H1 (cell line): Measurements from ENCODE around the gene PRTG. TPM values are rescaled to one million over a fixed set of nuclear protein-coding genes. Genes with fewer than 3 reads are reported as not detected.
A peak's percentile ranks its signal among the peaks of the same experiment; 100 is the strongest.

Experiments
- CTCF ChIA-PET: fragments of 300-600 bp; sonication (Branson Sonifier 250); formaldehyde crosslinking; loops from one replicate; lab custom pipeline; 2021; ENCODE audit not compliant: partially characterized antibody; lab: Charles Lee
- POLR2A ChIA-PET: fragments of 300-600 bp; sonication (Branson Sonifier 250); formaldehyde crosslinking; loops from one replicate; lab custom pipeline; 2021; ENCODE audit warnings: inconsistent platforms; ENCODE audit not compliant: partially characterized antibody; lab: Charles Lee
- DNase-seq, 2 experiments: peaks; one replicate each; pipeline versions ENCODE4 v3.0.0 to v3.0.0-alpha.2; 2010 to 2022; ENCODE audit warnings: low spot score in 2 of 2, low read depth in 1 of 2, mixed read lengths in 1 of 2
- FAIRE-seq: peaks from 2 replicates; lab custom pipeline; 2011; peaks lifted over from hg19 to GRCh38; lab: Jason Lieb, UNC
- H2AFZ ChIP-seq: 2 replicates; pipeline ENCODE4 v1.8.1; 2012; ENCODE audit warnings: low read length, inconsistent platforms
- H2AK5ac ChIP-seq: 2 replicates; pipeline ENCODE4 v1.6.1; 2013; ENCODE audit warnings: low read depth, low read length
- H2BK120ac ChIP-seq: replicated peaks from 2 replicates; pipeline ENCODE3; 2013; ENCODE audit warnings: low read depth, low read length, inconsistent platforms
- H2BK12ac ChIP-seq: 2 replicates; pipeline ENCODE4 v1.6.1; 2013; ENCODE audit warnings: low read depth, low read length
- H2BK15ac ChIP-seq: 2 replicates; pipeline ENCODE4 v1.6.1; 2013; ENCODE audit warnings: low read length
- H2BK20ac ChIP-seq: 2 replicates; pipeline ENCODE4 v1.6.1; 2013; ENCODE audit warnings: low read length
- H2BK5ac ChIP-seq: 2 replicates; pipeline ENCODE4 v1.6.1; 2013; ENCODE audit warnings: low read depth, low read length
- H3K14ac ChIP-seq: 2 replicates; pipeline ENCODE4 v1.6.1; 2013; ENCODE audit warnings: inconsistent platforms; ENCODE audit not compliant: insufficient read length
- H3K18ac ChIP-seq: 2 replicates; pipeline ENCODE4 v1.6.1; 2013; ENCODE audit warnings: low read length; ENCODE audit errors: extremely low read depth
- H3K23ac ChIP-seq: 2 replicates; pipeline ENCODE4 v1.6.1; 2013; ENCODE audit warnings: inconsistent platforms; ENCODE audit not compliant: insufficient read length
- H3K23me2 ChIP-seq: 2 replicates; pipeline ENCODE4 v1.6.1; 2013; ENCODE audit warnings: low read depth, low read length
- H3K27ac ChIP-seq: 2 replicates; pipeline ENCODE4 v1.6.1; 2011; ENCODE audit warnings: low read depth, low read length, inconsistent platforms
- H3K27me3 ChIP-seq, 4 experiments: replicated peaks in 1 of 4; 1 replicate in 1 of 4; 2 replicates in 3 of 4; pipeline versions ENCODE4 v1.6.1 to v1.8.1; 2011 to 2013; ENCODE audit warnings: low read length in 3 of 4, mild to moderate bottlenecking in 3 of 4, inconsistent platforms in 2 of 4, mixed read lengths in 2 of 4, moderate library complexity in 1 of 4; ENCODE audit not compliant: control insufficient read depth in 3 of 4, insufficient read depth in 3 of 4; ENCODE audit errors: extremely low read depth in 1 of 4
- H3K36me3 ChIP-seq, 4 experiments: 2 replicates each; pipeline versions ENCODE4 v1.6.1 to v1.8.1; 2011 to 2013; ENCODE audit warnings: mild to moderate bottlenecking in 4 of 4, low read length in 3 of 4, moderate library complexity in 2 of 4, control low read depth in 1 of 4, inconsistent platforms in 1 of 4; ENCODE audit not compliant: insufficient read depth in 4 of 4, control insufficient read depth in 2 of 4
- H3K4ac ChIP-seq: replicated peaks from 2 replicates; pipeline ENCODE3; 2013; ENCODE audit warnings: low read length, low read depth, mixed read lengths, inconsistent platforms; ENCODE audit not compliant: insufficient read length
- H3K4me1 ChIP-seq, 4 experiments: replicated peaks in 1 of 4; 1 replicate in 1 of 4; 2 replicates in 3 of 4; pipeline versions ENCODE4 v1.6.1 to v1.8.1; 2011 to 2013; ENCODE audit warnings: low read length in 3 of 4, inconsistent platforms in 2 of 4, mixed read lengths in 1 of 4; ENCODE audit not compliant: insufficient read depth in 4 of 4, control insufficient read depth in 3 of 4
- H3K4me2 ChIP-seq, 2 experiments: 2 replicates each; pipeline versions ENCODE4 v1.6.1 to v1.8.1; 2011 to 2013; ENCODE audit warnings: low read depth in 2 of 2, low read length in 2 of 2, control low read depth in 1 of 2, inconsistent platforms in 1 of 2, mild to moderate bottlenecking in 1 of 2; ENCODE audit not compliant: insufficient read depth in 1 of 2
- H3K4me3 ChIP-seq, 4 experiments: fragments of 200-600, 300-600 bp in 1 of 4; sonication (generic), shearing (Covaris generic), sonication (Bioruptor Twin) in 1 of 4; 2 replicates each; pipeline versions ENCODE4 v1.5.1 to v1.8.1; 2011 to 2016; ENCODE audit warnings: low read length in 4 of 4, low read depth in 3 of 4, control low read depth in 2 of 4, inconsistent platforms in 2 of 4, mild to moderate bottlenecking in 2 of 4, mixed read lengths in 1 of 4, moderate library complexity in 1 of 4; ENCODE audit not compliant: insufficient read depth in 2 of 4; ENCODE audit errors: extremely low read depth in 1 of 4
- H3K56ac ChIP-seq: replicated peaks from 2 replicates; pipeline ENCODE3; 2013; ENCODE audit warnings: low read depth, mild to moderate bottlenecking, mixed read lengths, low read length, inconsistent platforms; ENCODE audit not compliant: insufficient read length
- H3K79me1 ChIP-seq: 2 replicates; pipeline ENCODE4 v1.6.1; 2013; ENCODE audit warnings: low read depth, low read length, control low read depth
- H3K79me2 ChIP-seq, 2 experiments: 2 replicates each; pipeline versions ENCODE4 v1.6.1 to v1.8.1; 2012 to 2013; ENCODE audit warnings: low read length in 2 of 2, mild to moderate bottlenecking in 2 of 2, inconsistent platforms in 1 of 2; ENCODE audit not compliant: insufficient read depth in 2 of 2, control insufficient read depth in 1 of 2
- H3K9ac ChIP-seq, 4 experiments: replicated peaks in 1 of 4; 1 replicate in 1 of 4; 2 replicates in 3 of 4; pipeline versions ENCODE4 v1.6.1 to v1.8.1; 2011 to 2013; ENCODE audit warnings: low read depth in 3 of 4, low read length in 3 of 4, control low read depth in 2 of 4, mild to moderate bottlenecking in 2 of 4, moderate library complexity in 2 of 4, inconsistent platforms in 1 of 4; ENCODE audit errors: extremely low read depth in 1 of 4
- H3K9me3 ChIP-seq, 2 experiments: 2 replicates each; pipeline versions ENCODE4 v1.6.1 to v1.8.1; 2012 to 2013; ENCODE audit warnings: mild to moderate bottlenecking in 2 of 2, moderate library complexity in 2 of 2, control low read depth in 1 of 2, inconsistent platforms in 1 of 2, low read depth in 1 of 2, low read length in 1 of 2, mixed read lengths in 1 of 2; ENCODE audit not compliant: insufficient read depth in 2 of 2
- H4K20me1 ChIP-seq, 2 experiments: replicated peaks in 1 of 2; 2 replicates each; pipeline versions ENCODE3 to v1.8.1; 2011 to 2013; ENCODE audit warnings: inconsistent platforms in 2 of 2, low read length in 2 of 2, mild to moderate bottlenecking in 1 of 2; ENCODE audit not compliant: insufficient read depth in 2 of 2, control insufficient read depth in 1 of 2
- H4K5ac ChIP-seq: 2 replicates; pipeline ENCODE4 v1.6.1; 2013; ENCODE audit warnings: low read length, low read depth, mixed read lengths, inconsistent platforms; ENCODE audit not compliant: insufficient read length
- H4K8ac ChIP-seq: 2 replicates; pipeline ENCODE4 v1.8.0; 2013; ENCODE audit warnings: mild to moderate bottlenecking, moderate library complexity, low read length, inconsistent platforms; ENCODE audit not compliant: insufficient read depth; ENCODE audit errors: extremely low read depth
- H4K91ac ChIP-seq: replicated peaks from 2 replicates; pipeline ENCODE3; 2013; ENCODE audit warnings: low read length, mixed read lengths, inconsistent platforms; ENCODE audit not compliant: insufficient read length
- HDAC2 ChIP-seq, 2 experiments: fragments of 300-600 bp in 1 of 2; sonication (generic) in 1 of 2; IDR thresholded peaks; 2 replicates each; pipeline ENCODE4 v1.6.1; 2011 to 2012; ENCODE audit warnings: low read depth in 2 of 2, low read length in 2 of 2, mild to moderate bottlenecking in 2 of 2, moderate library complexity in 2 of 2, borderline replicate concordance in 1 of 2, inconsistent platforms in 1 of 2
- POU5F1 ChIP-seq: IDR thresholded peaks from 2 replicates; pipeline ENCODE4 v1.6.1; 2011; ENCODE audit warnings: low read depth, mild to moderate bottlenecking, low read length, moderate library complexity
- WGBS, 2 experiments: shearing (Covaris generic) in 1 of 2; methylation state at CpG; one replicate each; pipeline versions ENCODE4 v1.1.6 to v1.1.7; 2013 to 2015; ENCODE audit warnings: low lambda C conversion rate in 2 of 2, mixed read lengths in 2 of 2, inconsistent platforms in 1 of 2, low coverage in 1 of 2, missing lambda C conversion rate in 1 of 2; ENCODE audit not compliant: insufficient replicate concordance in 2 of 2, insufficient coverage in 1 of 2, insufficient read length in 1 of 2; ENCODE audit errors: extremely low coverage in 1 of 2, missing lambda C conversion rate in 1 of 2; 5-methylcytosine and 5-hydroxymethylcytosine counted together
- polyA plus RNA-seq, 7 experiments: library from polyadenylated mRNA; depleted of rRNA in 3 of 7; stranded (reverse) in 5 of 7; unstranded in 2 of 7; fragments of >200 nt in 5 of 7; fragments of 200-250 nt in 2 of 7; gene quantifications; 1 replicate in 5 of 7; 2 replicates in 1 of 7; 4 replicates in 1 of 7; pipeline versions ENCODE4 v1.2.1 to v1.2.3, GENCODE V29; 2011 to 2013; ENCODE audit warnings: missing spikeins in 2 of 7, mixed read lengths in 2 of 7
- total RNA-seq: library from RNA; stranded (reverse); fragmentation: NEBNext Ultra II Directional; extraction: Animal tissue kit (Norgen Biotek cat#: 25700); gene quantifications from 2 replicates; pipeline ENCODE4 v1.2.1, GENCODE V29; 2021

Gene PRTG
- total and polyA plus RNA-seq, 2 of the 8 experiments (the other 6 are each of a cell fraction or from before 2014, with no cell fraction given) = 3.1 to 3.2 TPM

- no peak overlapping the region for H4K91ac ChIP-seq
- FAIRE-seq (no peak), DNase-seq (no peak)
- no peaks in the 10 kb centered on the region for H3K9me3 ChIP-seq
- H4K8ac ChIP-seq = no peak overlapping the region
- peak overlapping the region; percentile 5 to 11; a peak in 1 of 4 replicates for H3K4me2 ChIP-seq
- H3K18ac ChIP-seq = no peak overlapping the region; the same call in 1 of the 2 replicates
- peaks cover 0 to 6% (median 2%) of the 10 kb centered on the region in 4 experiments; a peak in 3 of 7 replicates for H3K4me1 ChIP-seq
- no peaks in the 10 kb centered on the region for H4K20me1 ChIP-seq
- no peak overlapping the region for H3K23ac ChIP-seq
- no peak overlapping the region for H3K56ac ChIP-seq
- H3K27ac ChIP-seq = no peak overlapping the region
- ChIA-PET POLR2A (no interaction called here), CTCF (interaction anchor here (0.7 to 7.9 kb wide), 8 partner anchors 10 to 138 kb away, joined by 3 to 110 read pairs (median 4); no protein-coding TSS in a partner anchor)
- no peak overlapping the region for H2BK20ac ChIP-seq
- H3K79me1 ChIP-seq = no peaks in the 10 kb centered on the region
- H3K4me3 ChIP-seq = no peak overlapping the region
- no peaks in the 10 kb centered on the region; the same call in 1 of the 2 replicates for H3K23me2 ChIP-seq
- H4K5ac ChIP-seq = no peak overlapping the region
- no peaks in the 10 kb centered on the region for H3K79me2 ChIP-seq
- no peak overlapping the region for H3K4ac ChIP-seq
- H2BK120ac ChIP-seq = no peak overlapping the region
- no peaks in the 10 kb centered on the region for H3K36me3 ChIP-seq
- no peak overlapping the region for H2AK5ac ChIP-seq
- H3K27me3 ChIP-seq = no peaks in the 10 kb centered on the region
- H3K9ac ChIP-seq = no peak overlapping the region
- no peak overlapping the region for H2BK5ac ChIP-seq
- 43% methylated on average over 3 of the region's 3 CpGs; no CpG with 5 or more reads in 1 of the 2 experiments for WGBS, 2 experiments
- H2BK15ac ChIP-seq = no peak overlapping the region
- no peak overlapping the region for H2BK12ac ChIP-seq
- TF ChIP-seq HDAC2 (IDR thresholded peaks at IDR 0.05; ENCODE audit: borderline replicate concordance in 1 of 2, low read depth in 2 of 2, low read length in 2 of 2) (peak in 1 of 2 experiments; percentile 43; a peak in 1 of 4 replicates), POU5F1 (no peak)
- H2AFZ ChIP-seq = no peak overlapping the region
- H3K14ac ChIP-seq = no peak overlapping the region
Measured at GRCh38 chr15:55786341-55786740, 43.4 kb upstream of the PRTG start.
